Esophagus squamous epithelium (tissue), 4 donors: Measurements from ENCODE around the gene RABGEF1.
"Not testable (repeated sequence)": the region's sequence is repeated elsewhere in the genome, so short reads cannot be mapped to it uniquely, and the experiment has no call there.

Experiments used
- POLR2A ChIP-seq, 4 donors: fragments of 450-650 bp; IDR thresholded peaks; one replicate each; pipeline ENCODE4 v1.6.1; 2017; ENCODE audit warnings: antibody characterized with exemption in 4 of 4, mild to moderate bottlenecking in 4 of 4, moderate library complexity in 3 of 4
- TF ChIP-seq, protein P1 (sequence below), 6 experiments: fragments of 450-650 bp in 4 of 6; fragments of 200-600 bp in 2 of 6; sonication (generic) in 2 of 6; IDR thresholded peaks; one replicate each; pipeline ENCODE4 v1.5.1; 2016 to 2019; ENCODE audit warnings: antibody characterized with exemption in 6 of 6, mild to moderate bottlenecking in 4 of 6, moderate library complexity in 4 of 6

DNA sequence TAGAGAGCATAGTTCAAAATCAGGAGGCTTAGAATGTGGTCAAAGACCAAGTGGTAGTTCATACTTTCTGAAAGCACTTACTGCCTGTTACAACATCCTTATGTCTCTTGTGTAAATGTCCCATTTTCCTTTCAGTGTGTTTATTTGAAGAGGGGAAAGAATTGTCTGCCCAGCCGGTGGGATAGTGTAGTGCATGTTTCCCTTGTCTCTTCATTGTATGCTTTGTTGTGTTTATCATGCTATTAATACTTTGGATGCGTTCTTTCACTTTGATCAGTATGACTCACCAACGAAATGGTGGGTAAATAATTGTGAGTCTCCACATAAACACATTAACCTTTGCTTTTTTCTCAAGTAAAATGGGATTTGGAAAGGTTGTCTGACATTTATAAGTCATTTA lies 42.3 kb downstream of the RABGEF1 start:
- TF ChIP-seq, protein P1, sequence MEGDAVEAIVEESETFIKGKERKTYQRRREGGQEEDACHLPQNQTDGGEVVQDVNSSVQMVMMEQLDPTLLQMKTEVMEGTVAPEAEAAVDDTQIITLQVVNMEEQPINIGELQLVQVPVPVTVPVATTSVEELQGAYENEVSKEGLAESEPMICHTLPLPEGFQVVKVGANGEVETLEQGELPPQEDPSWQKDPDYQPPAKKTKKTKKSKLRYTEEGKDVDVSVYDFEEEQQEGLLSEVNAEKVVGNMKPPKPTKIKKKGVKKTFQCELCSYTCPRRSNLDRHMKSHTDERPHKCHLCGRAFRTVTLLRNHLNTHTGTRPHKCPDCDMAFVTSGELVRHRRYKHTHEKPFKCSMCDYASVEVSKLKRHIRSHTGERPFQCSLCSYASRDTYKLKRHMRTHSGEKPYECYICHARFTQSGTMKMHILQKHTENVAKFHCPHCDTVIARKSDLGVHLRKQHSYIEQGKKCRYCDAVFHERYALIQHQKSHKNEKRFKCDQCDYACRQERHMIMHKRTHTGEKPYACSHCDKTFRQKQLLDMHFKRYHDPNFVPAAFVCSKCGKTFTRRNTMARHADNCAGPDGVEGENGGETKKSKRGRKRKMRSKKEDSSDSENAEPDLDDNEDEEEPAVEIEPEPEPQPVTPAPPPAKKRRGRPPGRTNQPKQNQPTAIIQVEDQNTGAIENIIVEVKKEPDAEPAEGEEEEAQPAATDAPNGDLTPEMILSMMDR (IDR thresholded peaks at IDR 0.05): not testable (repeated sequence)
- TF ChIP-seq POLR2A (IDR thresholded peaks at IDR 0.05): not testable (repeated sequence)
